Activated naive CD4-positive, alpha-beta T cell (primary cell): ENCODE data around the gene NAIF1.
"Not testable (repeated sequence)": the region's sequence is repeated elsewhere in the genome, so short reads cannot be mapped to it uniquely, and the experiment has no call there.

Experiments
- DNase-seq, 4 experiments: peaks; one replicate each; lab custom pipeline; 2025; lab: John Stamatoyannopoulos, UW

The NAIF1 gene

GRCh38 chr9:128066713-128067644 is at the start of gene NAIF1:
NAIF1 (minus strand) TSS chr9:128067320; CDS start chr9:128067101, 219 bp downstream.
- peak; percentile 85 to 91 (median 88) for DNase-seq

- no peak for DNase-seq
Observed at GRCh38 chr9:128116104-128117083, 49.3 kb upstream of the NAIF1 start.

GRCh38 chr9:128115187-128116103 is 48.3 kb upstream of the NAIF1 start:
- no peak for DNase-seq

GRCh38 chr9:128114326-128115186 is 47.4 kb upstream of the NAIF1 start:
- DNase-seq = no peak

- DNase-seq = no peak
Observed at GRCh38 chr9:128113526-128114325, 46.6 kb upstream of the NAIF1 start.

- not testable (repeated sequence) for DNase-seq
Observed at GRCh38 chr9:128111726-128112125, 44.6 kb upstream of the NAIF1 start.

GRCh38 chr9:128109050-128109709 is 42.1 kb upstream of the NAIF1 start:
- DNase-seq = no peak

- DNase-seq = no peak
Observed at GRCh38 chr9:128108269-128109049, 41.3 kb upstream of the NAIF1 start.

- no peak for DNase-seq
Observed at GRCh38 chr9:128107468-128108268, 40.5 kb upstream of the NAIF1 start.

GRCh38 chr9:128106940-128107467 is 39.9 kb upstream of the NAIF1 start:
- DNase-seq = no peak

- no peak for DNase-seq
Observed at GRCh38 chr9:128106181-128106939, 39.2 kb upstream of the NAIF1 start.

GRCh38 chr9:128105538-128106175 is 38.5 kb upstream of the NAIF1 start:
- no peak for DNase-seq

- DNase-seq = no peak
Observed at GRCh38 chr9:128104171-128104618, 37.1 kb upstream of the NAIF1 start.

- DNase-seq = peak in 2 of 4 experiments; percentile 17 to 30
Observed at GRCh38 chr9:128103589-128103962, 36.5 kb upstream of the NAIF1 start.

GRCh38 chr9:128102861-128103588 is 35.9 kb upstream of the NAIF1 start:
- DNase-seq = no peak
